Measurements from ENCODE around the gene CASP2. TPM values are rescaled to one million over a fixed set of nuclear protein-coding genes. Genes with fewer than 3 reads are reported as not detected.
A peak's percentile ranks its signal among the peaks of the same experiment; 100 is the strongest.

Gene CASP2
- total and polyA plus RNA-seq, 2 of the 13 experiments (the other 11 are each of a cell fraction or from before 2014, with no cell fraction given), result 10.2 to 13.7 TPM

DNA sequence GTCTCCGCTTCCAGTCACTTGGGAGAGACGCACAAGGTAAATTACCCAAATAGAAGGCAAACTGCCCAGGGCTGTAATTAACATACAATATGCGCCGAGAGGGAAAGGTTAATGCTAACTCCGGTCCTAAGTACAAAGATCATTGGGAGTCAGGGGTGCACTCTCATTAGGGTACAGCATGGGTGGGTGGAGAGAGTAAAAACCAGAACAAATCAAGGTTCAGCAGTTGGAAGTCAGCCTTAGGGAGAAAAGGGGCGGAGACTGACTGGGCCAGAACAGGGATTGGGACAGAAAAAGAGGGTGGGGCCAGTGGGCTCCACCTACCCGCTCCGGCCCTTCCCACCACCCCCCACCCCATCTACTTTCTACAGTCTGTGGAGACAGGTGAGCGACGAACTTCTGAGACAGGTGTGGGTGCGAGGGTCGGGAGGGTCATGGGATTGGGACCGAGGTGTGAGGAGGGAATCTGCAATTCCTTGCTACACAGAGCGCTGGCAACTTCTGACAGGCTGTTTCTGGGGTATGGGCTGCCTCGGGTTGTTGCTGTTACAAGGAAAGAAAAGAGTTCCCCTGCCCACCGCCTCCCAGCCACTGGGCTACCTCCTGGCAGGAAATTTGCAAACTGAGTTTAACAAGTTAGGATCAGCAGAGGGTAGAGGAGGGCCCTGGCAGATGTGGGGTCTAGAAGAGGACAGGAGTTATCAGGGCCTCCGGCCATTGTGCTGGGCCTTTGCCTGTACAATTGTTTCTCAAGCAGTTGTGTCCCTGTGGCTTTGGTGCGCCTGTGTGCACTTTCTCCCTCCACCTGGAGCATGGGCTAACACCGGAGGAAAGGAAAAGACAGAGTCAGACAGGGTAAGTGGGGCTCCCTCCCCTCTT is 3.3 kb upstream of the CASP2 start, which contains the start of gene TMEM139 (continued):
- TF ChIP-seq EP300 (IDR thresholded peaks at IDR 0.05; ENCODE audit: low read depth in 2 of 2, low read length in 2 of 2) (no peak), EP300 (CRISPR knock-in tag; IDR thresholded peaks at IDR 0.05; ENCODE audit: borderline replicate concordance) (no peak), SAP130 (CRISPR knock-in tag; IDR thresholded peaks at IDR 0.05; ENCODE audit: low read depth) (peak; percentile 62; the same call in 1 of the 2 replicates), SRF (IDR thresholded peaks at IDR 0.05; ENCODE audit: low read depth, low read length) (0 out of 2 replicates have a peak, but pooled peaks have one; percentile 15), NCOR1 (IDR thresholded peaks at IDR 0.05; ENCODE audit: borderline replicate concordance, low read length) (peak; percentile 87), RARA (CRISPR knock-in tag; IDR thresholded peaks at IDR 0.05) (peak; percentile 16; the same call in 1 of the 2 replicates), REPIN1 (CRISPR knock-in tag; IDR thresholded peaks at IDR 0.05; ENCODE audit: borderline replicate concordance, low read depth) (0 out of 2 replicates have a peak, but pooled peaks have one; percentile 36), TRIM24 (CRISPR knock-in tag; IDR thresholded peaks at IDR 0.05) (no peak), HNF4A (CRISPR knock-in tag; IDR thresholded peaks at IDR 0.05) (peak; percentile 89), JDP2 (CRISPR knock-in tag; IDR thresholded peaks at IDR 0.05; ENCODE audit: borderline replicate concordance) (no peak), KLF16 (CRISPR knock-in tag; IDR thresholded peaks at IDR 0.05) (no peak), GATA4 (IDR thresholded peaks at IDR 0.05; ENCODE audit: borderline replicate concordance, low read depth) (0 out of 2 replicates have a peak, but pooled peaks have one; percentile 15), ZNF792 (CRISPR knock-in tag; IDR thresholded peaks at IDR 0.05) (0 out of 2 replicates have a peak, but pooled peaks have one; percentile 24), PHF20 (CRISPR knock-in tag; IDR thresholded peaks at IDR 0.05) (peak; percentile 38; the same call in 1 of the 2 replicates), PAF1 (CRISPR knock-in tag; IDR thresholded peaks at IDR 0.05) (no peak), ZNF331 (CRISPR knock-in tag; IDR thresholded peaks at IDR 0.05) (no peak), HMG20A (CRISPR knock-in tag; IDR thresholded peaks at IDR 0.05; ENCODE audit: borderline replicate concordance) (0 out of 2 replicates have a peak, but pooled peaks have one; percentile 8)
- TF ChIP-seq, protein P1, sequence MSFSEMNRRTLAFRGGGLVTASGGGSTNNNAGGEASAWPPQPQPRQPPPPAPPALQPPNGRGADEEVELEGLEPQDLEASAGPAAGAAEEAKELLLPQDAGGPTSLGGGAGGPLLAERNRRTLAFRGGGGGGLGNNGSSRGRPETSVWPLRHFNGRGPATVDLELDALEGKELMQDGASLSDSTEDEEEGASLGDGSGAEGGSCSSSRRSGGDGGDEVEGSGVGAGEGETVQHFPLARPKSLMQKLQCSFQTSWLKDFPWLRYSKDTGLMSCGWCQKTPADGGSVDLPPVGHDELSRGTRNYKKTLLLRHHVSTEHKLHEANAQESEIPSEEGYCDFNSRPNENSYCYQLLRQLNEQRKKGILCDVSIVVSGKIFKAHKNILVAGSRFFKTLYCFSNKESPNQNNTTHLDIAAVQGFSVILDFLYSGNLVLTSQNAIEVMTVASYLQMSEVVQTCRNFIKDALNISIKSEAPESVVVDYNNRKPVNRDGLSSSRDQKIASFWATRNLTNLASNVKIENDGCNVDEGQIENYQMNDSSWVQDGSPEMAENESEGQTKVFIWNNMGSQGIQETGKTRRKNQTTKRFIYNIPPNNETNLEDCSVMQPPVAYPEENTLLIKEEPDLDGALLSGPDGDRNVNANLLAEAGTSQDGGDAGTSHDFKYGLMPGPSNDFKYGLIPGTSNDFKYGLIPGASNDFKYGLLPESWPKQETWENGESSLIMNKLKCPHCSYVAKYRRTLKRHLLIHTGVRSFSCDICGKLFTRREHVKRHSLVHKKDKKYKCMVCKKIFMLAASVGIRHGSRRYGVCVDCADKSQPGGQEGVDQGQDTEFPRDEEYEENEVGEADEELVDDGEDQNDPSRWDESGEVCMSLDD (CRISPR knock-in tag; IDR thresholded peaks at IDR 0.05; ENCODE audit: borderline replicate concordance), result peak; percentile 74; the same call in 1 of the 2 replicates
- TF ChIP-seq, protein P2, sequence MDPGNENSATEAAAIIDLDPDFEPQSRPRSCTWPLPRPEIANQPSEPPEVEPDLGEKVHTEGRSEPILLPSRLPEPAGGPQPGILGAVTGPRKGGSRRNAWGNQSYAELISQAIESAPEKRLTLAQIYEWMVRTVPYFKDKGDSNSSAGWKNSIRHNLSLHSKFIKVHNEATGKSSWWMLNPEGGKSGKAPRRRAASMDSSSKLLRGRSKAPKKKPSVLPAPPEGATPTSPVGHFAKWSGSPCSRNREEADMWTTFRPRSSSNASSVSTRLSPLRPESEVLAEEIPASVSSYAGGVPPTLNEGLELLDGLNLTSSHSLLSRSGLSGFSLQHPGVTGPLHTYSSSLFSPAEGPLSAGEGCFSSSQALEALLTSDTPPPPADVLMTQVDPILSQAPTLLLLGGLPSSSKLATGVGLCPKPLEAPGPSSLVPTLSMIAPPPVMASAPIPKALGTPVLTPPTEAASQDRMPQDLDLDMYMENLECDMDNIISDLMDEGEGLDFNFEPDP (CRISPR knock-in tag; conservative IDR thresholded peaks at IDR 0.05), result 0 out of 2 replicates have a peak, but pooled peaks have one; percentile 35
- TF ChIP-seq, protein P3, sequence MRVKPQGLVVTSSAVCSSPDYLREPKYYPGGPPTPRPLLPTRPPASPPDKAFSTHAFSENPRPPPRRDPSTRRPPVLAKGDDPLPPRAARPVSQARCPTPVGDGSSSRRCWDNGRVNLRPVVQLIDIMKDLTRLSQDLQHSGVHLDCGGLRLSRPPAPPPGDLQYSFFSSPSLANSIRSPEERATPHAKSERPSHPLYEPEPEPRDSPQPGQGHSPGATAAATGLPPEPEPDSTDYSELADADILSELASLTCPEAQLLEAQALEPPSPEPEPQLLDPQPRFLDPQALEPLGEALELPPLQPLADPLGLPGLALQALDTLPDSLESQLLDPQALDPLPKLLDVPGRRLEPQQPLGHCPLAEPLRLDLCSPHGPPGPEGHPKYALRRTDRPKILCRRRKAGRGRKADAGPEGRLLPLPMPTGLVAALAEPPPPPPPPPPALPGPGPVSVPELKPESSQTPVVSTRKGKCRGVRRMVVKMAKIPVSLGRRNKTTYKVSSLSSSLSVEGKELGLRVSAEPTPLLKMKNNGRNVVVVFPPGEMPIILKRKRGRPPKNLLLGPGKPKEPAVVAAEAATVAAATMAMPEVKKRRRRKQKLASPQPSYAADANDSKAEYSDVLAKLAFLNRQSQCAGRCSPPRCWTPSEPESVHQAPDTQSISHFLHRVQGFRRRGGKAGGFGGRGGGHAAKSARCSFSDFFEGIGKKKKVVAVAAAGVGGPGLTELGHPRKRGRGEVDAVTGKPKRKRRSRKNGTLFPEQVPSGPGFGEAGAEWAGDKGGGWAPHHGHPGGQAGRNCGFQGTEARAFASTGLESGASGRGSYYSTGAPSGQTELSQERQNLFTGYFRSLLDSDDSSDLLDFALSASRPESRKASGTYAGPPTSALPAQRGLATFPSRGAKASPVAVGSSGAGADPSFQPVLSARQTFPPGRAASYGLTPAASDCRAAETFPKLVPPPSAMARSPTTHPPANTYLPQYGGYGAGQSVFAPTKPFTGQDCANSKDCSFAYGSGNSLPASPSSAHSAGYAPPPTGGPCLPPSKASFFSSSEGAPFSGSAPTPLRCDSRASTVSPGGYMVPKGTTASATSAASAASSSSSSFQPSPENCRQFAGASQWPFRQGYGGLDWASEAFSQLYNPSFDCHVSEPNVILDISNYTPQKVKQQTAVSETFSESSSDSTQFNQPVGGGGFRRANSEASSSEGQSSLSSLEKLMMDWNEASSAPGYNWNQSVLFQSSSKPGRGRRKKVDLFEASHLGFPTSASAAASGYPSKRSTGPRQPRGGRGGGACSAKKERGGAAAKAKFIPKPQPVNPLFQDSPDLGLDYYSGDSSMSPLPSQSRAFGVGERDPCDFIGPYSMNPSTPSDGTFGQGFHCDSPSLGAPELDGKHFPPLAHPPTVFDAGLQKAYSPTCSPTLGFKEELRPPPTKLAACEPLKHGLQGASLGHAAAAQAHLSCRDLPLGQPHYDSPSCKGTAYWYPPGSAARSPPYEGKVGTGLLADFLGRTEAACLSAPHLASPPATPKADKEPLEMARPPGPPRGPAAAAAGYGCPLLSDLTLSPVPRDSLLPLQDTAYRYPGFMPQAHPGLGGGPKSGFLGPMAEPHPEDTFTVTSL (CRISPR knock-in tag; IDR thresholded peaks at IDR 0.05; ENCODE audit: borderline replicate concordance), result 0 out of 2 replicates have a peak, but pooled peaks have one; percentile 28
